HuH-7.5 (cell line): Measurements from ENCODE around the gene C1orf141.
"Not testable (repeated sequence)": the region's sequence is repeated elsewhere in the genome, so short reads cannot be mapped to it uniquely, and the experiment has no call there.

Source experiments
- DNase-seq: peaks from one replicate; pipeline ENCODE4 v3.0.0; 2011; ENCODE audit warnings: low spot score

Gene C1orf141

DNA sequence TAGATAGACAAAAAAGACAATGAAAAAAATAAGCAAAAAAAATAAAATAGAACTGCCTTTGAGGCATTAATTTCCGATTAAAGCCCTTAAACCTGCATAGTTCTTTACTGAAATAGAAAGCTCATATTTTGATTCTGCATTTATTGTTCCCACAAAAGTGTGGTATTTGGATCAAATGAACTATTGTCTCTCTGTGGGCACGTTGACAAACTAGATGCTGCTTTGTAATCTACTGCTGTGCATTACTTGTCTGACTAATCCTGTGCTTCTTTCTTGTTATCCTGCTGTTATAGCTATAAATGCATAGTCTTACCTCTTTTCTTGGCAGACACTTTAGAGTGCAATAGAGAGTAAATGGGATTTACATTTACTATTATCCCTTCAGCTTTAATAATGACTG is 49.4 kb downstream of the C1orf141 start:
- DNase-seq = no peak

DNA sequence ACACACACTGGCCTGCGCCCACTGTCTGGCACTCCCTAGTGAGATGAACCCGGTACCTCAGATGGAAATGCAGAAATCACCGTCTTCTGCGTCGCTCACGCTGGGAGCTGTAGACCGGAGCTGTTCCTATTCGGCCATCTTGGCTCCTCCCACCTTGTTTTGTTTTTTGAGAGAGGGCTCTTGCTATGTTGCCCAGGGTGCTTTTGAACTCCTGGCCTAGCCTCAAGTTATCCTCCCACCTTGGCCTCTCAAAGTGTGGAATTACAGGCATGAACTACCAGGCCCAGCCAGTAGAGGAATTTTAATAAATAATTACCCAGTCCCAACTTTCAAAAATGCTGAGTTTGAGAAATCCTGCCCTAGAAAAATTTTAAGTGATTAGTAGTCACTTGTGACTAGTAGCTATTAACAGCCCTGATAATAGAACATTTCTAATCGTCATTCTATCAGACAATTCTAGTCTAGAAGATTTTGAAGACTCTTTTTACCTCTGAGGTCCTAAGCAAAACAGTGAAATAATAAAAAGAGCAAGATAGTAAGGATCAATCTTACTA is 49.9 kb downstream of the C1orf141 start:
- no peak for DNase-seq

DNA sequence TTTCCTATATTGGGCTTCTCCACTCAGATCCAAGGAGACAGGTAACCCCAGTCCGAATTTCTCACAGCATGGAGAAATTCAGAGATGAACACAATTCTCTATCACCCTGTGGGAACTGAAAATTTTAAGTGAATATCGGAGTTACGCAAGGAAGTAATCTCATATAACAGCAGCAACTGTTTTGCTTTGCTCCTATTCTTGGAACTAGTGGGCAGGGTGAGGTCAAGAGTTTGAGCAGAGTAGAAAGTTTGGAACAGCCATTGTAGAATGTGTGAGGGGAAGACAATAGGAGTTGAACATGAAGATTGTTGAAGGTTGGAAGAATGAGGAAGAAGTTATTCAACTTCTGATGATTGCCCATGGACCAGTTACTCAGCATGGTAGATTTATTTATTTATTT is 56.5 kb downstream of the C1orf141 start:
- no peak for DNase-seq

DNA sequence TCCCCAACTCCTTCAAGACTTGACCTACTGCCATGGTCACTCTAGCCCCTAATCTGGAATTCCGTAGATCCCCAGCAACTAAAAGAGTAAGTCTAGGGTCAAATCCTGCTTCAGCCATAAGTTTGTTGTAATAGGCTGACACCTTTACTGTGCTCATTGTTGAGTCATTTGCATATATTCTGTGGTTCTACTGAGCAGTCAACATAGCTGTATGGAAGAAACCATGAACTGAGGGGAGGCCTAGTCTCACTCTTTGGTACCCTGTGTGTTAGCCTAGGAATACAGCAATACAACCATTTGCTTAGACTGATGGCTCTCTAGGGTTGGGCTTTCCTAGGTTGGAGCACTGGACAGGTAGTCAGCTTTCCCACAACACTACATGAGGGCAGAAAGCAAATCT is 57.2 kb downstream of the C1orf141 start:
- DNase-seq = no peak

DNA sequence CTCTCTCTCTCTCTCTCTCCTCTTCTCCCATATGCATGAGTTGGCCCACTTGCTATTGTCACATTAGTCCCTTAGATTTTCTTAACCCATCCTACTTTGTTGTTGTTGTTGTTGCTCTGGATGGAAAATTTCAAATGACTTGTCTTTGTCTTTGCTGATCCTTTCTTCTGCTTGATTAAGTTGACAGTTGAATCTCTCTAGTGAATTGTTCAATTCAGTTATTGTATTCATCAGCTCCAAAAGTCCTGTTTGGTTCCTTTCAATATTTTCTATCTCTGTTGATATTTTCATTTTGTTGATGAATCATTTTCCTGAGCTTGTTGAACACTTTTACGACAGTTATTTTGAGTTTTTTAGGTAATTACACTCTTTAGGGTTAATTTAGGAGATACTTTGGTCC is 62.0 kb downstream of the C1orf141 start:
- DNase-seq = no peak

DNA sequence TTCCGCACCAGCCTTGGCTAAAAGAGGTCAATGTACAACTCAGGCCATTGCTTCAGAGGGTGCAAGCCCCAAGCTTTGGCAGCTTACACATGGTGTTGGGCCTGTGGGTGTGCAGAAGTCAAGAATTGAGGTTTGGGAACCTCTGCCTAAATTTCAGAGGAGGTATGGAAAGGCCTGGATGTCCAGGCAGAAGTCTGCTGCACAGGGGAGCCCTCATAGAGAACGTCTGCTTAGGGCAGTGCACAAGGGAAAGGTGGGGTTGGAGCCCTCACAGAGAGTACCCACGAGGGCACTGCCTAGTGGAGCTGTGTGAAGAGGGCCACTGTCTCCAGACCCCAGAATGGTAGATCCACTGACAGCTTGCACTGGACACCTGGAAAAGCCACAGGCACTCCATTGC is 67.1 kb downstream of the C1orf141 start:
- DNase-seq = not testable (repeated sequence)

DNA sequence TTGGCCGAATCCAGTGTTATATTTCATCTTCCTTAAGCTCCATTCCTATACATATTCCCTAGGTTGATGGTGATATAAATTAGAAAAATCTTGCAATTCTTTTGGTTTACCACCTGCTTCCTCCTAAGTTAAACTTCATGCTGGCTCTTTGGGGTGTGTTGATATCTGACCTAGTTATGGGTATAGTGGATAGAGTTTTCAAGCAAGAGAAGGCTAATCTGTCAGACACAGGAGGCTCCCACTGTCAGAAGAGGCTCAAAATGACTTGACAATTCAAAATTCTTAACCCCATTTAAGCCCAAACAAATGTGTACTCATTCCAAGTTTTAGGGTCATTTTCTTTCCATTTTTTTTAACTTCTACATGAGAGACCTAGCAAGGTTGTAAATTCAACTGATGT is 72.4 kb downstream of the C1orf141 start:
- DNase-seq = no peak

DNA sequence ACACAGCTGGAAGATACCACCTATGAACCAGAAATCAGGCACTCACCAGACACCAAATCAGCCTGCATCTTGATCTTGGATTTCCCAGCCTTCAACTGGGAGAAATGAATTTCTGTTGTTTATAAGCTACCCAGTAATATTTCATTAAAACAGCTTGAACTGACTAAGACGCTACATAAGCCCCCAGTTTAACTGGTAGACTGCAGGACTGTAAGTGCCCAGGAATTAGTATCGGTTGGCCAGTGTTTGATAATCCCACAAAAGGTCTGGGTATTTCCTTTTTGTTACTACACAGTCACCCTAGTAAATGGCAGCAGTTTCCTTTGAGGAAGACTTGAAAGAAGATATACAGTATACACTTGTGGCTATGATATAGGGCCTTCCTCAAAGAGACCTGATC is 73.5 kb downstream of the C1orf141 start:
- DNase-seq = no peak

DNA sequence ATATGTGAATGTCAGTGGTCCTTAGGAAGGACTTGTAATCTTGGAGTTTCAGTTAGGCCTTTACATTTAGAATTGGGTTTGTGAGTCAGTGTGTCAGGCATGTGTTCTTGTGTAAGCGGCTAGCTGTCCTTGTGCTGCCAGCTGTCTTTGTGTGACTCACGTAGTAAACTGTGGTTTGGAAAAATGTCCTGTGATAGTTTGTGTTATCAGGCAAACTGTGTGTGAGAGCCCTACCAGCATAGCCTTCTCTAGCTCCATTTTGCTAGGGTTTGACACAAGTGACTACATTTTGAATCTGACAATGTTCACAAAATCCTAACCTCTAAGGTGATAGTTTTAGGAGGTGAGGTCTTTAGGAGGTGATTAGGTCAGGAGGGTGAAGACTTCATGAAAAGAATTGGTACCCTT is 74.0 kb downstream of the C1orf141 start:
- no peak for DNase-seq

DNA sequence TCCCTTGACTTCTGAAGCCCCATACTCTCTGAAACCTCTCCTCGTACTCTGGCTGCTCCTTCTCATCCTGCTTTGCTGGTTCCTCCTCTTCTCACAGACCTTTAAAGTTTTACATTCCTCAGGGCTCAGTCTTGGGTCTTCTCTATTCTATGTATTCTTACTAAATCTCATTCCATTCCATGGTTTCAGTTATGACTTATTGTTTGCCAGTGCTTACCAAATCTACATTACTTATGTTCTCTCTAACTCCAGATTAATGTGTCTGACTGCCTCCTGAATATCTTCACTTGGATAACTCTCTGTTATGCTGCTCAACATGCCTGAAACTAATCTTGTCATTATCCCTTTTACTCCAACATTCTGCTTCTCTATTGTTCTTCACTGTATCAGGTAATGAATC is 75.4 kb downstream of the C1orf141 start:
- DNase-seq = no peak

DNA sequence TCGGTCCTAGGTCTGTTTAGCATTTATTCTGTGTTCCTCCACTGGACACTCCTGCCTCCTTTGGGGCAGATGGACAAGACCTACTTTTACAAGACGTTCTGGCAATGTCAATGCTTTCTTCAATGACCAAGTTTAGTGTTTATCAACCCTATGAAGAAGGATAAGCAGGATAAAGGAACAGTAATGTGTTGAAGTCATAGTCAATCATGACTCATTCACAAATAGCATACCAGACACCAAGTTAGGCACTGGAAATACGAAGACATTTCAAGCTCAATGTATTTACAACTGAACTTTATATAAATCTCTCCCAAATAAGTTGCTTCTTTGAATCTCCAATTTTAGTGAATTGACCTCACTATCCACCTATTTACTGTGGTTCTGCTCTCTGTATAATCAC is 76.0 kb downstream of the C1orf141 start:
- no peak for DNase-seq

DNA sequence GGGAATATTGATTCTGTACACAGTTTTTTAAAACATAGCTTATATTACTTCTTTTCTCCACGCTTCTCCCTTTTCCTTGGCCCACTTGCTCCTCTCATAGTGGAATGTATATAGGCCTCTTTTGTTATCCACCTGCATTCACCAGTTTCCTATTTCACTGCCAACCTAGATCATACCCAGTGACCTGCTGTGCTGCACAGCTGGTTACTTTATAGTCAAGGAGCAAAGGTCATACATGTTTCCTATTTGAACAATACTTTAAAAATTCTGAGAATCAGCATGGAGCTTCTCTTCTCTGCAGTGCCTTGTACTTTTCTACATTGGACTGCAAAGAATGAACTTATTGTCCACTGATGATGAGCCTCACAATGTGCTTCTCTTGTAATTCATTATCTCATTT is 76.5 kb downstream of the C1orf141 start:
- peak; percentile 27 for DNase-seq

DNA sequence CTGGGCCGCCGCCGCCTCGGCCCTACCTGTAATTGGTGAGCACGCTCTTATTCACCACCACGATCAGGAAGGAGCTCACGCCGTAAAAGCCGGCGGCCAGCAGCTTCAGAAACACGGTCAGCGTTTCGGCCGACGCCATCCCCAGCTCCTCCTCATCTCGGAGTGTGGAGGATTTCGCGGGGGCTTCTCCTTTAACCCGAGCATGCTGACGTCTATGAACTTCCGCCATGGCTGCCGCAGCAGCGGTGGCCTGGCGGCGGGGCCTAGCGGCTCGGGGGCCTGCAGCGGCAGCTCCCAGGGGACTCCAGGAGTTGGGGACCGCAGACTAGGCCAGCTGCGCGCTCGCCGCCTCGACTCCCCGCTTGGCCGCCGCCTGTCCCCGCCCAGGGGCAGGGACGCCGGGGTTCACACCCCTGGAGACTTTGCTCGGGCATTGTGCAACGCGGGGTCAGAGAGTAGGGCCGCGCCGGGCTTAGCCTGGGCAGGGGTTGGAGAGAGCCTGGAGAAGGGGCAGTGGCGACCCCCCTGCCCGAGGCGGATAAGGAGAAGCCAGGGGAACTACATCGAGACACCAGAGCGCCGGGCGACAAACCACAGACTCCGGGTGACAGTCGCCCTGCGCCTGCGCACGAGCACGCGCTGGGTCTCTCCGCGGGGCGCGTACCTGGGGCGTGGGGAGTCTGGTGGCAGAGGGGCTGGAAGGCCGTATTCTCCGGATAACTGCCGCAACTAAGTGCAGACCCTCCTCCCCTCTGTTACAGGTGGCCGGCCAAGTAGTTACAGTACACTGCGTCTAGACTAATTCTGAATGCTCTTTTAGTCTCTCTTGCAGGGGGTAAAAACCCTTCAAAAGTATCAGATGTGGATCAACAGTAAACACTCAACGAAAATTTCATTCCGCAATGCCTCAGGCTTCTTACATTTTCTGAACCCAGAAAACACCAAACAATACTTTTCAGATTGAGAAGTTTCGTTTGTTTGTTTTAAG is 80.7 kb downstream of the C1orf141 start, which contains the start of gene SLC35D1:
Gene SLC35D1 (minus strand): TSS at position 364 of the 988 bp plus-strand sequence. CDS start 135 bp downstream, at position 229.
- DNase-seq = peak; percentile 71

DNA sequence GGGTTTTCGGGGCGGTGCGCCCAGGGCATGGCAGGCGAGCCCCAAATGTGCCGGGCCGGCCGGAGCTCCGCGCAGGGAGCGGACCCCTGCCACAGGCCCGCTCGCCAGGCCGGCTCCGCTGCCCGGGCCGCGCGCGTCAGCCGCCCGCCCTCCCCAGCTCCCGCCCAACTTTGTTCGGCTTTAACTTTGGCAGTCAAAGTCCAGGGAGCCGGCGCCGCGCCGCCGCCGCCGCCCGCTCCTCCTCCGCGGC is 81.3 kb downstream of the C1orf141 start:
- DNase-seq = peak; percentile 45

DNA sequence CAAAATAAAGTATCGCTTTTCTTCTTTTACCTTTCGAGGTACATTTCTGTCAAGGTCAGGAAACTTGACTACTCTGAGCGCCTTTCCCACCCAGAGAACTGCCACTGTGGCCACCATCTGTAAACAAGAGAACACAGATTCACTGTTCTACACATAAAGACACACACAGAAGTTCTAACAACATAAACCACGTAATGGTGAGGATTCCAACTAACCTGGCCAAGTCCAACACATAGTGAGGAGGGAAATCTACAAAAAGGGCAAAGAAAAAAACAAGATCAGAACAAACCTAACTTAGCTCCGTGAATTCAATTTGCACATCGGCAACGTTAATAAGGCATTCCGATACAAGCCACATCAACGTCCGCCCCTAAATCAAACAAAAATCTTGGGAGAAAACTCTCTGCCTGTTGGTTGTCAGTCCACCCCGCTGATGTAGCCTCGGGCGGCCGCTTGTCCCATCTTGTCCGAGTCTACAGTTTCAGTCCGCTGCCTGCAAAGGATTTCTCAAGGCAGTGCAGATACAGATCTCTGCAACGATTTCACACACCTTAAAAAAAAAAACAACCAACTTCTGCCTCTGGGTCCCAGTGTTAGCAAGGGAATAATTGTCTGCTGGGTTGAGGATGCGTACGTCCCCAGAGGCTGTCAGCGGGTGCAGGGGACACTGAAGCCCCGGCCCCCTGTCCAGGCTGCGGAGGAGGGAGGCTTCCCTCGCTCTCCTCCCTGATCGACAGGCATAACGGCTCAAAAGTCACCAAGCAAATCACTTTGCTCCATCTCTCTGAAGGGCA is 81.8 kb downstream of the C1orf141 start:
- DNase-seq = peak; percentile 28

DNA sequence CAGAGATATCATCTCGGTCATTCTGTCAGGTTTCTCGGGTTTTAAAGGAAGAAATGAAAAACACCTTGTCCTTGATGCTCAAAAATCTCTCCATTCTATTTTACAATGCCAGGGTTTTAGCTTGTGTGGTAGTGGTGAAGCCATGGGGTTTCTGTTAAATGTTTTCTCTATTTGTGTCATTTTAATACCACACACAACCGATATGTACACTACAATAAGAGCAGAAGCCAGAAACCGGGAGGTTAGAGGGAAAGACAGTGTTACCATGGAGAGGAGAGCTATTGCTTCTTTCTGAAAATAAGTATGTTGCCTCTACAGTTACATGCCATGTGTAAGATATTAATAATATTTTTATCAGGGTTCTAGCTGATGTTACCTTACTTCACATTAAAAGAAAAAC is 83.6 kb downstream of the C1orf141 start:
- DNase-seq = no peak

DNA sequence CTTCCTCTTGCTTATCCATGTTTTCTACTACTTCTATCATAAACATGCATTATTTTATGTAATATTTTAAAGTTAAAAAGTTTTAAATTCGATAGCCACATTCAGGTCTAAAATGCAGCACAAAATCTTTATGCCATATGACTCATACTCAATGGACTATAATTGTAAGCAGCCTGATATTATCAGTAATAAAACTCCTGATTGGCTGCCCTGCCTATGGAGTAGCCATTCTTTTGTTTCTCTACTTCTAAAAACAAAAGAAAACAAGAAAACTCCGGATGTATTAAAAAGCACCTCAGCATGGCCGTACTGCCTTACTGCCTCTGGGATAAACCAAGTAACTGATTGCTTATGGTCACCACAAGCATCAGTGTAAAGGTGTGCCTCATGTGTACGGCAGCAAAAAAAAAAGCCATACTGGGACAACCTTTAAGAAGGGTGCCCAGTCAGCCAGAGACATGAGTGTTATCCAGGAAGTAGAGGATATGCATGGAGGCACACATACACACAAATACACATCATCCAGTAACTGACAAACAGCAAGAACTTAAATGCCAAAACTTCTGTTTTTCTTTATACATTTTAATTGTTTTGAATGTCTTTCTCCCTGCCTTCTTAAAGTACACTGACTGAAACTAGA is 90.0 kb downstream of the C1orf141 start:
- DNase-seq = no peak

DNA sequence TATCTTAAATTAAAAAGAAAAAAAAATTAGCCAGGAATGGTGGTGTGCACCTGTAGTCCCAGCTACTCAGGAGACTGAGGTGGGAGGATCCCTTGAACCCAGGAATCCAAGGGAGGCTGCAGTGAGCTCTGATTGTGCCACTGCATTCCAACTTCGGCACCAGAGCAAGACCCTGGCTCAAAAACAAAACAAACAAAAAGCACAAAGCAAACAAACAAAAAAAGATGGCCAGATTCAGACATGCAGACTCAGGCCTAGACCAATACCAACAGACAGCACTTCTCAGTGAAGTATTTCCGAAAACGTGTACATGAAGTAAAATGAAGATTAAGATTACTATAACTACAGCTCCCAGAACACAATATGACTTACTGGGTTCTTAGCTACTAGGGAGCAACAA is 91.4 kb downstream of the C1orf141 start:
- DNase-seq = no peak
